Stimulated activated memory B cell treated with anti-CD40 and anti-IgM and Interleukin-4, amounts not matched to agents 10 μg/mL and 1 μg/mL and 100 μg/mL, for 72 hours (primary cell): ENCODE results near the gene RUVBL1.

Source experiments
- ATAC-seq: fragments of 150-1000 bp; cut with Tn5 transposase; 2 replicates; pipeline ENCODE4 v1.10.0; 2021
- H3K27ac Mint-ChIP-seq: one replicate; pipeline ENCODE4 v1.8.0; 2022; ENCODE audit warnings: mild to moderate bottlenecking, mixed read lengths
- H3K27me3 Mint-ChIP-seq: one replicate; pipeline ENCODE4 v1.8.0; 2022; ENCODE audit warnings: mixed read lengths
- H3K36me3 Mint-ChIP-seq: one replicate; pipeline ENCODE4 v1.8.0; 2022; ENCODE audit warnings: mixed read lengths
- H3K4me1 Mint-ChIP-seq: one replicate; pipeline ENCODE4 v1.8.0; 2022; ENCODE audit warnings: mixed read lengths
- H3K4me3 Mint-ChIP-seq: one replicate; pipeline ENCODE4 v1.8.0; 2022; ENCODE audit warnings: mild to moderate bottlenecking, moderate library complexity, mixed read lengths
- H3K9me3 Mint-ChIP-seq: one replicate; pipeline ENCODE4 v1.8.0; 2022; ENCODE audit warnings: mixed read lengths

Gene RUVBL1

DNA sequence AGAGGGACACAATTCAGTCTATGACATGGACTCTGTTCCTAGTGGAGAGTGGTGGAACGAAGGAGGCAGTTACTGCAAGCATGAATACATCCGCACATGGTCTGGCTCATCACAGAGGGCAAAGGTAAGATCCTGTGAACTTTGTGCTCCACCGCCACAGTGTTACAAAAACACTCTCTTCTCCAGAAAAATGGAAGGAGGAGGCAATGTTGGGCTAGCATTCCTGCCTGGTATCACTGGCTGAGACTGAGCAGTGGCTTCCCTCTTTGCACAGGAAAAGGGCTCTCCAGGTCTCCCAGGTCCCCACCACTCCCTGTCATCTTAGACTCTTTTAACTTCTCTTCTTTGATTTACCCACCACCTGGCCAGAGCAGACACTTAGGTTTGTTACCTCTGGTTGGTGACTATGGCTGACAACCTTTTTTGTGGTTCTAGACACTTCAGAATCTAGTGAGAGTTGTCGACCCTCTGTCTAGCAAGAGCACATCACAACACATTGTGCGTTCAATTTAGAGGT lies 28.2 kb upstream of the RUVBL1 start:
- Mint-ChIP-seq H3K27ac (no peak overlapping the region), H3K36me3 (peaks cover 9% of the 10 kb centered on the region), H3K4me1 (peaks cover 26% of the 10 kb centered on the region), H3K27me3 (no peaks in the 10 kb centered on the region), H3K9me3 (peaks cover 4% of the 10 kb centered on the region), H3K4me3 (no peak overlapping the region)
- ATAC-seq = no peak

DNA sequence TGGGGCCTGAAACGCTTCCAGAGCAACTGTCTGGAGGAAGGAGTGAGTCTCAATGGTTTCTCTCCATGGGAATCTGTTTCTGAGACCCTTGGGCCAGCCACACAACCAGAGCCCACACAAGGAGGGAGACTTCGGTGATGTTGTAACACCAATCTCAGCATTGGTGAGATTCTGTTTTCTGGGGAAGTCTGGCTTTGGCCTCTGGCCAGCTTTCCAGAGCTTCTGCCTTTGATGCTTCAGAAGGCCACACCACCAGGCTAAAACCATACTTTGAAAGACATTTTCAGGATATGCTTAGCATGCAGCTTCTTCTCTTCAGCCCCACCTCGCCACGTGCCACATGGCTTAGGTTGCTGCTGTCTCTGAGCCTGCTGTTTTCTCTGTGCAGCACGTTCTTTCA lies 26.0 kb upstream of the RUVBL1 start:
- Mint-ChIP-seq H3K27ac (no peak overlapping the region), H3K36me3 (no peaks in the 10 kb centered on the region), H3K4me1 (peaks cover 13% of the 10 kb centered on the region), H3K9me3 (peaks cover 4% of the 10 kb centered on the region), H3K4me3 (no peak overlapping the region), H3K27me3 (no peaks in the 10 kb centered on the region)
- ATAC-seq = no peak

DNA sequence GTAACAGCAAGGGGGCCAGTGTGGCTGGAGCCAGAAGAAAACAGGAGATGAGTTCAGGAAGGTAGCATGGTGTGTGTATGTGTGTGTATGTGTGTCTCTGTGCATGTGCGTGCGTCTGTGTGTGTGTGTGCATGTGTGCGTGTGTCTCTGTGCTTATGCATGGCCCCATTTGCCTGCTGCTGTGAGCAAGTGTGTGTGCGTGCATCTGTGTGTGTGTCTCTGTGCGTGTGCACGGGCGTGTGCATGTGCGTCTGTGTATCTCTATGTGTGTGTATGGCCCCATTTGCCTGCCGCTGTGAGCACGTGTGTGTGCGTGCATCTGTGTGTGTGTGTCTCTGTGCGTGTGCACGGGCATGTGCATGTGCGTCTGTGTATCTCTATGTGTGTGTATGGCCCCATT lies 22.6 kb upstream of the RUVBL1 start:
- H3K27me3 Mint-ChIP-seq = no peaks in the 10 kb centered on the region
- H3K9me3 Mint-ChIP-seq = no peaks in the 10 kb centered on the region
- H3K27ac Mint-ChIP-seq = no peak overlapping the region
- ATAC-seq = no peak
- H3K4me3 Mint-ChIP-seq = no peak overlapping the region
- no peaks in the 10 kb centered on the region for H3K4me1 Mint-ChIP-seq
- no peaks in the 10 kb centered on the region for H3K36me3 Mint-ChIP-seq

DNA sequence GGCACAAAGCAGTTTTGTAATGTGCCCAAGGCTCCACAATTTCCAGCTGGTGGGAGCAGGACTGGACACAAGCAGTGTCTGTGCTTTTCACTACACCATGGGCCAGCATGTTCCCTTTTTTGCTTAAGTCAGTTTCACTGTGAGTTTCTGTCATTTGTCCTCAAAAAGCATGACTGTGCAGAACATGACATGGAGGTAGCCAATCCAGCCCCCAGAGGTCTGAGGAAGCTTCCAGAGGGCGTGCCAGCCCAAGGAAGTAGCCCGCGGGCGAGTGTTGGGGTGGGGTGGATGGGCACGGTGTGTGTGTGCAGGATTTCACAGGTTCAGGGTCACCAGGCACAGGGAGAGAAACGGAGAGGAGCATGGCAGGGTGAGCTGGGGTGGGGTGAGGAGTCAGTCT lies 21.7 kb upstream of the RUVBL1 start:
- Mint-ChIP-seq H3K27me3 (no peaks in the 10 kb centered on the region), H3K9me3 (no peaks in the 10 kb centered on the region), H3K36me3 (no peaks in the 10 kb centered on the region), H3K27ac (no peak overlapping the region), H3K4me1 (no peaks in the 10 kb centered on the region), H3K4me3 (no peak overlapping the region)
- ATAC-seq = no peak

DNA sequence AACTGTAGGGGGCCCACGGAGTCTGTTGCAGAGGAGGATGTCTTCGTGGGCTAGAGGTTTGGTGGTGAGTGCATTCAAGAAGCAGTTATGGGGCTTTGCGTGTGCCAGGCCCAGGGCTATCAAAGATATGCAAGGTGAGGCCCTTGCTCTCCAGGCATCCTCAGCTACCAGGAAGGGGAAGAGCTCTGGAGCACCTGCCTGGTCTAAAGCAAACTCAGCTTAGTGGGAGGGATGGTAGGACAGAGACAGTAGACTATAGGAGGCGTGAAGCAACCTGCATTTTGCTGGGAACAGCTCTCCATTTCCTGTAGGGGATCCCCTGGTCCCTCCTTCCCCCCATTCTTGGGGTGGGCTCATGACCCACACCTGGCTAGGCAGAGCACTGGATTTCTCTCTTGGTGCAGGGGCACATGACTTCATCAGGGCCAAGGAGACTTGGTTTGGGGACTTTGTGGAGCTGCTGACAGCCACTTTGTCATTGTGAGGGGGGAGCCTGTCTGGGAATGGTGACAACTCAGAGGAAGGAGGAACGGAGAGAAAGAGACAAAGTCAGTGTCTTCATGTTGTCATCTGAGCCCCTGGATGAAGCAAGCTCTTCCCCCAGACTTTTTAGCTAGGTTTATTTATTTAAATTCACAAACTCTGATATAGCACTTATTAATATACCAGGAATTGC lies 21.0 kb upstream of the RUVBL1 start:
- Mint-ChIP-seq H3K4me3 (no peak overlapping the region), H3K9me3 (no peaks in the 10 kb centered on the region), H3K27ac (no peak overlapping the region)

DNA sequence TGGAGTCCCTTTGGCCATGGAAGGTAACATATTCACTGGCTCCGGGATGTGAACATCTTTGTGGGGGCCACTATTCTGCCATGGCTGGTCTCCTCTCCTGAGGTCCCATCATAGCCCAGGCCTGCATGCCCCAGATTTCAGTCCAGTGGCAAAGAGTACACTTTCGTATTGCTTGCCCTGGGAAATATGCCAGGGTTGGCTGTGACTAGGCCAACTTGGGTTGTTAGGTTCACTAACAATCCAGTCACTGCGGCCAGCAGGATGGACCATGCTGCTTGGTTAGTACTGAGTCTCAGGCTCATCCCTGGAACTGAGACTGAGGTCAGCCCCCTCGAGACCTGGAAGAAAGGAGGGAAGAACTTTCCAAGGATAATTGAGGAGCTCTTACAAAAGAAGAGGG lies 19.9 kb upstream of the RUVBL1 start:
- no peaks in the 10 kb centered on the region for H3K36me3 Mint-ChIP-seq
- no peak overlapping the region for H3K27ac Mint-ChIP-seq
- no peaks in the 10 kb centered on the region for H3K9me3 Mint-ChIP-seq
- H3K27me3 Mint-ChIP-seq = no peaks in the 10 kb centered on the region
- H3K4me1 Mint-ChIP-seq = no peaks in the 10 kb centered on the region
- ATAC-seq = no peak
- no peak overlapping the region for H3K4me3 Mint-ChIP-seq

More for the DNA sequence above, 21.0 kb upstream of the RUVBL1 start:
- no peaks in the 10 kb centered on the region for H3K4me1 Mint-ChIP-seq
- H3K36me3 Mint-ChIP-seq = no peaks in the 10 kb centered on the region
- no peak for ATAC-seq
- no peaks in the 10 kb centered on the region for H3K27me3 Mint-ChIP-seq

DNA sequence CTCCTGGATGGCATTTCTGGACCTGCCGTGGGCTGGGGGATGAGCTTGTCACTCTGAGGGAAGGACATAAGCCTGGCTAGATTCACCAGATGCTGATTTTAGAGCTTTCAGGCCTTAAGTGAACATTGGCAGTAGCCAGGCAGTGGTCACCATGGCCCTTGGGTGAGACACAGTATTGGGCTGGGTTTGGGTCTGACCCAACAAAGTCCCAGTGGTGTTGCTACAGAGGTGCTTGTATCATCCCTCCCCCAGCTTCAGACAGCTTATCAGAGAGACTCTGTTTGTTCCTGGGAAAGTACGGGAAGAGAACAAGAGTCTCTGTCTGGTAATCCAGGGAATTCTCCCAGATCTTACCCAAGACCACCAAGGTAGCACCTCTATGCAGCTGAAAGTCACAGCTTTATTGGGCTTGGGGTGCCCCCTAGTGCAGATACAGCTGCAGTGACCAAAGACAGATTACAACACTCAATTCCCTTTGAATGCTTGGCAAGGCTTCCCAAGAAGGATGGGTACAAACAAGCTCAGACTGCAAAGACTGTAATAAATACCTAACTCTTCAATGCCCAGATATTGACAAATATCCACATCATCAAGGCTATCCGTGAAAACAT lies 9.8 kb upstream of the RUVBL1 start:
- H3K4me1 Mint-ChIP-seq = no peaks in the 10 kb centered on the region
- peaks cover 5% of the 10 kb centered on the region for H3K36me3 Mint-ChIP-seq
- ATAC-seq = no peak
- no peak overlapping the region for H3K27ac Mint-ChIP-seq
- H3K9me3 Mint-ChIP-seq = no peaks in the 10 kb centered on the region
- H3K27me3 Mint-ChIP-seq = peaks cover 9% of the 10 kb centered on the region
- H3K4me3 Mint-ChIP-seq = no peak overlapping the region

DNA sequence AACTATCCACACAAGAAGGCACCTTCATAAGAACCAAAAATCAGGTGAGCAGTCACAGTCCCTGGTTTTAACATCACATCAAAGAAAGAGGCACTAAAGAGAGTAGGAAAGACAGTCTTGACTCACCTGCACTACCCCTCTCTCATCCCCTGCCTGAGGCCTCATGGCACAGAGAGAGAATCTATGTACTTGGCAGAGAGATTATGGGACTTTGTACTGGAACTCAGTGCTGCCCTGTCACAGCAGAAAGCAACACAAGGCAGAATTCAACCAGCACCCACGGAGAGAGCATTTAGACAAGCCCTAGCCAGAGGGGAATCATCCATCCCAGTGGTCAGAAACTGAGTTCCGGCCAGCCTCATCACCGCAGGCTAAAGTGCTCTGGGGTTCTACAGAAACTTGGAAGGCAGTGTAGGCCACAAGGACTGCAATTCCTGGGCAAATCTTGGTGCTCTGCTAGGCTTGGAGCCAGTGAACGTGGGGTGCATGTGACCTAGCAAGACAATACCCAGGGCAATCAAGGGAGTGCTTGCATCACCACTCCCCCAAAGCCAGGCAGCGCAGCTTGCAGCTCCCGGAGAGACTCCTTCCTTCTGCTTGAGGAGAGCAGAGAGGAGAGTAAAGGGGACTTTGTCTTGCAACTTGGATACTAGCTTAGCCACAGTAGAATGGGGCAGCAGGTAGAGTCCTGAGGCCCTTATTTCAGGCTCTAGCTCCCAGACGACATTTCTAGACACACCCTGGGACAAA lies 8.5 kb upstream of the RUVBL1 start:
- H3K27me3 Mint-ChIP-seq = peaks cover 9% of the 10 kb centered on the region
- H3K27ac Mint-ChIP-seq = no peak overlapping the region
- H3K4me3 Mint-ChIP-seq = no peak overlapping the region
- no peaks in the 10 kb centered on the region for H3K9me3 Mint-ChIP-seq
- ATAC-seq = no peak
- H3K36me3 Mint-ChIP-seq = peaks cover 5% of the 10 kb centered on the region
- no peaks in the 10 kb centered on the region for H3K4me1 Mint-ChIP-seq

DNA sequence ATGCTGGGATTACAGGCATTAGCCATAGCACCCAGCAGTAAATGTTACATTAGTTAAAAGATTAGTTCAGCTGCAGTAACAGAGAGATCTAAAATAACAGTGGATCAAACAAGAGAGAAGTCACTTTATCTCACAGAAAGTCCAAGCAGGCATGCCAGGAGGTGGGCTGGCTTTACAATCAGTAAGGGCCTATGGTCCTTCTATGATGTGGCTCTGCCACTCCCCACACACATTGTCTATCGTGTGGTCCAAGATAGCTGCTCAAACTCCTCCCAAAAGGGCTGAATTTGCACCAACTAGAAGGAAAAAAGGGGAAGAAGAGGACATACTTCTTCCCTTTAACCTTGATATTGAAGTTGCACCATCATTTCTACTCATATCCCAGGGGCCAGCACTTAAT lies 4.6 kb upstream of the RUVBL1 start:
- Mint-ChIP-seq H3K27ac (no peak overlapping the region), H3K4me1 (peaks cover 14% of the 10 kb centered on the region), H3K4me3 (no peak overlapping the region)

DNA sequence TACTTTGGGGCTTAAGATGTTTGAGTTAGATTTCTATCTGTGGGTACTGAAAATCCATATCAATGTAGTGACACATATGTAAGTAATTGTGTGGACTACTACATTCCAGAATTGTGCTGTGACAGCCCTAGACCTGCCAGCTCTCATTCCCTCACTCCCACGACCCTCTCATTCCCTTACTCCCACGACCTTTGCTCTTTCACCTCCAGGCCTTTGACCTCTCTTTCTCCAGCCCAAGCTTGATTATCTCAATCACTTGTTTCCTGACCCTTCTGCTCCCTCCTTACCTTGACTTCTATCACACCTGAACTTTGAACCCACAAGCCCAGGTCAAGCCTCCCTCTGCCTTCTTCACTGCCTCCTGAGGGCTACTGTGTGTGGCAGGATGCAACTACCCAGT lies 3.6 kb upstream of the RUVBL1 start:
- Mint-ChIP-seq H3K9me3 (no peaks in the 10 kb centered on the region), H3K27ac (no peak overlapping the region), H3K36me3 (peaks cover 1% of the 10 kb centered on the region), H3K27me3 (no peaks in the 10 kb centered on the region), H3K4me1 (peaks cover 23% of the 10 kb centered on the region), H3K4me3 (no peak overlapping the region)
- ATAC-seq = no peak

More for the DNA sequence above, 4.6 kb upstream of the RUVBL1 start:
- no peak for ATAC-seq
- Mint-ChIP-seq H3K9me3 (no peaks in the 10 kb centered on the region), H3K27me3 (no peaks in the 10 kb centered on the region), H3K36me3 (no peaks in the 10 kb centered on the region)

DNA sequence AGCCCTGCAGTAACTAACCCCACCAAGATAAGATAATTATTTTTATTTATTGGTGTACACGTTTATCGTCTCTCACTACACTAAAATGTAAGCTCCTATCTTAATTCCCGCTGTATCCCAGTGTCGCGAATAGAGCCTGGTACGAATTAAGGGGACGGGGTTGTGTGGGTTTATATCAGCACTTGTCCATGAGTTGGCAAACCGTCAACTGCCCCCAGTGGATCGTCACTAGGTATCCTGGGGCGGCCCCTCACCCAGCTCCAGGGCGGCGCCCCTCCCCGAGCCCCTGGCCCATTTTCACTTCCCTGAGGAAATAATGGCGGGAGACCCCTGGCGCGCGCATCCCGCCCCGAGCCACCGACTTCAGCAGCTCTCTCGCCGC lies 465 bp downstream of the RUVBL1 start:
- Mint-ChIP-seq H3K4me3 (peak overlapping the region; percentile 96), H3K36me3 (peaks cover 29% of the 10 kb centered on the region), H3K27me3 (no peaks in the 10 kb centered on the region), H3K27ac (peak overlapping the region; percentile 97), H3K4me1 (peaks cover 35% of the 10 kb centered on the region), H3K9me3 (no peaks in the 10 kb centered on the region)
- no peak for ATAC-seq

DNA sequence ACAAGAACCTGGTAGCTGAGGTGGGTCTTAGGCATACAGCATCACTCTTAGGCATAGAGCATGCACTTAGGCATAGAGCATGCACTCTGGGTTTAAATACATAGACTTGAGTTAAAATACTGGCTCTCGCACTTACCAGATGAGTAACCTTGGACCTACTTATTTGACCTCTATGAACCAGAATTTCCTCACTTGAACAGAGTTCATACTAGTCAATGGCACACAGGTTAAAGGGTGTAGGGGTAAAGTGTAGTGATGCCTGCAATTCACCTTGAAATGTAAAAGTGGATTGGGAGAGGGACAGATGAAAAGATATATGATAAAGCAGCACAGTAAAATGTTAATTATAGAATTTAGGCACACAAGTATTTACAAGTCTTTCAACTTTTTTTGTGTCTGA lies 1.6 kb downstream of the RUVBL1 start:
- Mint-ChIP-seq H3K27ac (no peak overlapping the region), H3K27me3 (no peaks in the 10 kb centered on the region), H3K4me1 (peaks cover 35% of the 10 kb centered on the region), H3K4me3 (peak overlapping the region; percentile 5), H3K9me3 (no peaks in the 10 kb centered on the region), H3K36me3 (peaks cover 37% of the 10 kb centered on the region)
- ATAC-seq = no peak

DNA sequence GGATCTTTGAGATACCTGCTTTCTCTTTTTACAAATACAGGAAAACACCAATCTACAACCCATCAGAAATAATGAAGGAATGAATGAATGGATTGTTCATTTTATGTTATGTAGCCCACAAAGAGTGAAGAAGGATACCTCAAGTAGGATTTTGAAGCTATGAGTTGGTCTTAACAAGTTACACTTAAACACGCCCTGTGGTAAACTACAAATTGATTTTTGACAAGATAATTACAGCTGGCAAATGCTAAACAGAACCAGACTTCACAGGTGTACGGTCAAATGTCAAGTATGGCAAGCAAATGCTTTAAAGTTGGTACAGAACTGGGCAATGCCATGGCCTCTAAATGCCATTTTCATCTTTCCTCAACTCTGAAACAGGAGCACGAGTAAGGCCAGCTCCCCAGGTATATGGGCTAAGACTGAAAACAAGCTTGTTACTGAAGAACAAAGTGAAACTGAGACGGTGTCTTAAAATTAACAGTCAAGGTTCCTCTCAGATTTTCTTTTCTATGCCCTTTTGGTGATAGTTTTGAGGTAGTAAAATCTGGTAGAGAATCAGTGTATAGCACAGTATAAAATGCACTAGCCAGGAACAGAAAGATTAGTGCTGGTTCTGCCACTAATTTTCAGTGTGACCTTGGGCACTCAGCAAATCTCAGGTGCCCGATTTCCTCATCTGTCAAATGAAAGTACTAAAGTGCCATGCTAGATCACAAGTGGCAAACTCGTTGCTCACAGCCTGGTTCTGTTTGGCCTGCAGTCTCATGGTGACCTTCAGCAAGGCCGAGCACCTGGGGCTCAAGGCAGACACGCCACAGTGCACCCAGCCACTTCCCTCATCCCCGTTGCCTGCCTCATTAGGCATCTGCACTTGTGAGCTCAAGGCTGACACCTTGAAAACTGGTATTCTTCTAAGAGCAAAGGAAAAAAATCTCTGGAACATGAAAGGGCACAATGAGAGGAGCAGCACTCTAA lies 9.5 kb downstream of the RUVBL1 start:
- Mint-ChIP-seq H3K27me3 (no peaks in the 10 kb centered on the region), H3K4me3 (peak overlapping the region; percentile 60), H3K9me3 (no peaks in the 10 kb centered on the region), H3K36me3 (peaks cover 50% of the 10 kb centered on the region), H3K27ac (peak overlapping the region; percentile 87), H3K4me1 (peaks cover 36% of the 10 kb centered on the region)
- ATAC-seq = peak; percentile 93

DNA sequence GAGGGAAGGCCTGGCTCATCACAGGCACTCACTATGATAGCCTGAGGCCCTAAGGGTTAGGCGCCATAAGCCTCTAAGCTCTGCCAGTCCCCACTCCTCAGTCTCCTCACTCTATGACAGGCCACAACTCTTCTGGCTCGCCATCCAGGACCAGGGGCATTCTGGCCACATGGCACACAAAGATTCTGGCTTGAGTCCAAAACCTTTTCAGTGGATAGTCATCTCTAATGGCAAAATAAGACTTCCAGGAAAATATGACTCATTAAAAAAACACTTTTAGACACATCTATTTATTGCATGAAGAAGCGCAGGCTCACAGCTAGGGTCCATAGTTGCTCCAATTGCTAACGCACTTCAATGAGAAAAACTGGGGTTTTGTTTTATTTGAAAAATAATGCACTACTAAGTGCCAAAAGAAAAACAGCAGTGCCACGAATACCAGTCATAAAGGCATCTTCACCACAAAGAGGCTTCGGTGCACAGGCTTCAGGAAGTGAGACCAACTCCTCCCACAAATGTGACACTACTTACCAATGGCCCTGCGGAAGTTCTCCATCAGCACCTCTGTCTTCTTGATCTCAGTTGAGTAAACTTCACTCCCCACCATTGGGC lies 11.1 kb downstream of the RUVBL1 start:
- Mint-ChIP-seq H3K27ac (peak overlapping the region; percentile 87), H3K4me3 (no peak overlapping the region), H3K36me3 (peaks cover 37% of the 10 kb centered on the region), H3K27me3 (no peaks in the 10 kb centered on the region), H3K4me1 (peaks cover 29% of the 10 kb centered on the region), H3K9me3 (no peaks in the 10 kb centered on the region)
- peak; percentile 86 for ATAC-seq
